ENCODE measurements around the gene RAP1GAP2.

DNA sequence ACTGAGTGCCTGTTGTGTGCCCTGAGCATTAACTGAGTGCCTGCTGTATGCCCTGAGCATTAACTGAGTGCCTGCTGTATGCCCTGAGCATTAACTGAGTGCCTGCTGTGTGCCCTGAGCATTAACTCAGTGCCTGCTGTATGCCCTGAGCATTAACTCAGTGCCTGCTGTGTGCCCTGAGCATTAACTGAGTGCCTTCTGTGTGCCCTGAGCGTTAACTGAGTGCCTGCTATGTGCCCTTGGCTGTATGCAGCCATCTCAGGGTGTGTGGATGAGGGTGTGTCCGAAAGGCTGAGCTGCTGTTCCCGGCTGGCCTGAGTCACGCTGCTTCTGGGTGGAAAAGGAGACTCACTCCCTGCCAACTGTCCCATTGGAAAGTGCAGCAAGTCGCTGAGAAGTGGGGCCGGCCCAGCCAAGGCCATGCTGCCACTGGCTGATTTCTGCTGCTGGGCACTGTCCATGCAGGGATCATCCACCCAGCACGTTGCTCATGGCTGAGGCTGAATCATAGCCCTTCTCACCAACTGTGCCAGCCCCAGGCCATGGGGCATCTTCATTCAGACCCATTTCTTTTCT, 153.3 kb downstream of the RAP1GAP2 start:
- TF ChIP-seq, protein P1, sequence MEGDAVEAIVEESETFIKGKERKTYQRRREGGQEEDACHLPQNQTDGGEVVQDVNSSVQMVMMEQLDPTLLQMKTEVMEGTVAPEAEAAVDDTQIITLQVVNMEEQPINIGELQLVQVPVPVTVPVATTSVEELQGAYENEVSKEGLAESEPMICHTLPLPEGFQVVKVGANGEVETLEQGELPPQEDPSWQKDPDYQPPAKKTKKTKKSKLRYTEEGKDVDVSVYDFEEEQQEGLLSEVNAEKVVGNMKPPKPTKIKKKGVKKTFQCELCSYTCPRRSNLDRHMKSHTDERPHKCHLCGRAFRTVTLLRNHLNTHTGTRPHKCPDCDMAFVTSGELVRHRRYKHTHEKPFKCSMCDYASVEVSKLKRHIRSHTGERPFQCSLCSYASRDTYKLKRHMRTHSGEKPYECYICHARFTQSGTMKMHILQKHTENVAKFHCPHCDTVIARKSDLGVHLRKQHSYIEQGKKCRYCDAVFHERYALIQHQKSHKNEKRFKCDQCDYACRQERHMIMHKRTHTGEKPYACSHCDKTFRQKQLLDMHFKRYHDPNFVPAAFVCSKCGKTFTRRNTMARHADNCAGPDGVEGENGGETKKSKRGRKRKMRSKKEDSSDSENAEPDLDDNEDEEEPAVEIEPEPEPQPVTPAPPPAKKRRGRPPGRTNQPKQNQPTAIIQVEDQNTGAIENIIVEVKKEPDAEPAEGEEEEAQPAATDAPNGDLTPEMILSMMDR (IDR thresholded peaks at IDR 0.05): no peak
- TF ChIP-seq POLR2A (IDR thresholded peaks at IDR 0.05): no peak

All from Peyer's patch (tissue), 4 donors.